Measurements from ENCODE around the gene USH1G.
"Not testable (repeated sequence)": the region's sequence is repeated elsewhere in the genome, so short reads cannot be mapped to it uniquely, and the experiment has no call there.

The USH1G gene

DNA sequence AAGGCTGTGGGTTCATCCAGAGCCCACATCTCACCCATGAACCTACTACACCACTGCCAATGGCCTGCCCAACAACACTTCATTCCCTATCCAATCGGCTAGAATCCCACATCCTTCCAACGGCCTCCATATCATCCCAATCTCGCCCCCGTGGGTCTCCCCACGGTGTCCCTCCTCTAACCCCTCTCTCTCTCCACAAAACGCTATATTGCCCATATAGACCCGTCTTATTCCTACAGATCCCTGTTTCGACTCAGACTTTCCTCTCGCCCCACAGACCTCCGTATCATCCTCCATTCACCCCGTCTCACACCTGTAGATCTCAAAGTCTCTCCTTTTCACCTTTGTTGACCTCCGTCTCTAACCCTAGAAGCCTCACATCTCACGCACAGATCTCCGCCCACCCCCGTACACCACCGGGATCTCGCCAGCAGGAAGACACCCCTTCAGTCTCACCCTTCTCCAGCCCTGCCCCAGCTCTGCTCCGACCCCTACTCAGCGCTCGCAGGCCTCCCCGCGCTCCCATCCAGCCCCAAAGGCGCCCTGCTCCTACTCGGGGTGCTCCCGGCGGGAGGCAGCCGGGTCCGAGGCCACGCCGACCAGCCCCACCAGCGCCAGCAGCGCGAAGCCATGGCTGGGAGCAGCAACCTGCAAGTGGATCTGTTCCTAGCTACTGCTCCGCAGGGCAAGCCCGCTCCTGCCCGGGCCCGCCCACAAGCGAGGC, 50.6 kb downstream of the USH1G start, which contains the start of gene FDXR:
Gene FDXR (minus strand): TSS at position 682 of the 724 bp plus-strand sequence. CDS start 50 bp downstream, at position 632.
- Histone ChIP-seq H3K27ac (ENCODE audit: low read length) (peak within 1 kb of the TSS; percentile 69), H3K36me3 (replicated peaks; ENCODE audit: low read depth, low read length) (peaks cover 3% of the 10 kb centered on the region), H4K20me1 (ENCODE audit: insufficient read depth, low read length) (no peaks in the 10 kb centered on the region), H3K27me3 (ENCODE audit: low read depth, low read length) (no peaks in the 10 kb centered on the region), H3K4me2 (ENCODE audit: low read length) (peak within 1 kb of the TSS; percentile 93), H3K9ac (ENCODE audit: low read length) (peak within 1 kb of the TSS; percentile 91), H3K4me3 (ENCODE audit: low read length) (peak within 1 kb of the TSS; percentile 94), H3K9me3 (ENCODE audit: insufficient read depth, low read length) (no peaks in the 10 kb centered on the region), H3K79me2 (ENCODE audit: low read length) (no peaks in the 10 kb centered on the region), H2AFZ (ENCODE audit: low read depth, low read length) (peak within 1 kb of the TSS; percentile 66), H3K4me1 (ENCODE audit: low read length) (peaks cover 21% of the 10 kb centered on the region; the same call in 1 of the 2 replicates)
- TF ChIP-seq, protein P1, sequence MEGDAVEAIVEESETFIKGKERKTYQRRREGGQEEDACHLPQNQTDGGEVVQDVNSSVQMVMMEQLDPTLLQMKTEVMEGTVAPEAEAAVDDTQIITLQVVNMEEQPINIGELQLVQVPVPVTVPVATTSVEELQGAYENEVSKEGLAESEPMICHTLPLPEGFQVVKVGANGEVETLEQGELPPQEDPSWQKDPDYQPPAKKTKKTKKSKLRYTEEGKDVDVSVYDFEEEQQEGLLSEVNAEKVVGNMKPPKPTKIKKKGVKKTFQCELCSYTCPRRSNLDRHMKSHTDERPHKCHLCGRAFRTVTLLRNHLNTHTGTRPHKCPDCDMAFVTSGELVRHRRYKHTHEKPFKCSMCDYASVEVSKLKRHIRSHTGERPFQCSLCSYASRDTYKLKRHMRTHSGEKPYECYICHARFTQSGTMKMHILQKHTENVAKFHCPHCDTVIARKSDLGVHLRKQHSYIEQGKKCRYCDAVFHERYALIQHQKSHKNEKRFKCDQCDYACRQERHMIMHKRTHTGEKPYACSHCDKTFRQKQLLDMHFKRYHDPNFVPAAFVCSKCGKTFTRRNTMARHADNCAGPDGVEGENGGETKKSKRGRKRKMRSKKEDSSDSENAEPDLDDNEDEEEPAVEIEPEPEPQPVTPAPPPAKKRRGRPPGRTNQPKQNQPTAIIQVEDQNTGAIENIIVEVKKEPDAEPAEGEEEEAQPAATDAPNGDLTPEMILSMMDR (IDR thresholded peaks at IDR 0.05; ENCODE audit: low read depth, low read length), result no peak
- TF ChIP-seq EZH2phosphoT487 (IDR thresholded peaks at IDR 0.05; ENCODE audit: low read depth), result no peak

DNA sequence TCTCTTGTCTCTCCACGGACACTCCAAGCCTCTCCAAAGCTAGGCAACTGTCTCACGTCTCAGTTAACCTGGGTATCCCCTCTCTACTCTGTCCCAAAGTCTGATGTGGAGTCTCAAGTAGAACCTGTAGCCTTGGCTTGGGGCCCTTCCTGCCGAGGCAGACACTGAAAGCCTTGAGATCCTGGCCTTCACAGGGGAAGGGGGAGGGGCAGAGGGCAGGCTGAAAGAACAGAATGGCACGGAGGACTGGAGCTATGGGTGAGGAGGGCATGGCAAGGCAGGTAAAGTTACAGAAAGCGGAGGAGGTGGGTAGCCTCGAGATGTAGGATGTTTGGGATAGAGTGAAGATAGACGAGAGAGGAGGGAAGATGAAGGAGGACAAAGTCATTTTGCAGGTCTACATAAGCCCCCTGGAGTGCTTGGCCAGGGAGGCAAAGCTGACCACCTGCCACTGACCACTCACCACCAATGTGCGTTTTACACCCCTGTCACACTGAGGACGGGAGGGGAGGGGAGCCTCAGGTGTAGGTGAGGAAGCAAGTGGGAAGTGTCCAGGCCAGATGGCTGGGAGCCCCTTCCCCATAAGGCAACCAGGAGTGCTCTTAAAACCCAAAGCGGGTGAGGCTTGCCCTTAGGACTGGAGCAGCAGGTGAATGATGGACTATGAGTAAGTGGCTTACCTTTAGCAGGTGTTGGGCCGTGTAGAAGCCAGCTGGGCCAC, 51.5 kb downstream of the USH1G start:
- no peak overlapping the region for H2AFZ ChIP-seq (ENCODE audit: low read depth, low read length)
- peak overlapping the region; percentile 94 for H3K4me3 ChIP-seq (ENCODE audit: low read length)
- TF ChIP-seq, protein P1 (IDR thresholded peaks at IDR 0.05; ENCODE audit: low read depth, low read length), result no peak
- no peak for TF ChIP-seq EZH2phosphoT487 (IDR thresholded peaks at IDR 0.05; ENCODE audit: low read depth)
- no peaks in the 10 kb centered on the region for H3K9me3 ChIP-seq (ENCODE audit: insufficient read depth, low read length)
- peak overlapping the region; percentile 91; the same call in 1 of the 2 replicates for H3K9ac ChIP-seq (ENCODE audit: low read length)
- no peak overlapping the region for H3K27ac ChIP-seq (ENCODE audit: low read length)
- no peaks in the 10 kb centered on the region for H4K20me1 ChIP-seq (ENCODE audit: insufficient read depth, low read length)
- H3K36me3 ChIP-seq (replicated peaks; ENCODE audit: low read depth, low read length), result peaks cover 3% of the 10 kb centered on the region
- peaks cover 23% of the 10 kb centered on the region for H3K4me1 ChIP-seq (ENCODE audit: low read length)
- peak overlapping the region; percentile 93 for H3K4me2 ChIP-seq (ENCODE audit: low read length)
- H3K79me2 ChIP-seq (ENCODE audit: low read length), result no peaks in the 10 kb centered on the region
- H3K27me3 ChIP-seq (ENCODE audit: low read depth, low read length), result no peaks in the 10 kb centered on the region

- H3K4me2 ChIP-seq (ENCODE audit: low read length), result no peak overlapping the region
Observed at GRCh38 chr17:74870512-74870911, 52.5 kb downstream of the USH1G start.

DNA sequence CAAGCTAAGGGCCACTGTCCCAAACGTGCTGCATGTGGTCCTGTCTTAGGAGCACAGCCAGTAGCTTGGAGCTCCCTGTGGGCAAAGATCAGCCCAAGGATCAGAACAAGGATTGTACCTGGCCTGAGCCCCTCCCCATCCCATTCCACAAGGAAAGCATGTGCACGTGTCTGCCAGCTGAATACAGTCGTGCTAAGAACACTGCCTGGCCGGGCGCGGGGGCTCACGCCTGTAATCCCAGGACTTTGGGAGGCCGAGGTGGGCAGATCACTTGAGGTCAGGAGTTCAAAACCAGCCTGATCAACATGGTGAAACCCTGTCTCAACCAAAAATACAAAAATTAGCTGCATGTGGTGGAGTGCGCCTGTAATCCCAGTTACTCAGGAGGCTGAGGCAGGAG, 53.0 kb downstream of the USH1G start:
- not testable (repeated sequence) for H3K4me2 ChIP-seq (ENCODE audit: low read length); H4K20me1 ChIP-seq (ENCODE audit: insufficient read depth, low read length); H3K9me3 ChIP-seq (ENCODE audit: insufficient read depth, low read length); H3K27ac ChIP-seq (ENCODE audit: low read length); H3K36me3 ChIP-seq (replicated peaks; ENCODE audit: low read depth, low read length); H2AFZ ChIP-seq (ENCODE audit: low read depth, low read length); H3K27me3 ChIP-seq (ENCODE audit: low read depth, low read length); H3K9ac ChIP-seq (ENCODE audit: low read length); H3K79me2 ChIP-seq (ENCODE audit: low read length); H3K4me3 ChIP-seq (ENCODE audit: low read length)
- H3K4me1 ChIP-seq (ENCODE audit: low read length), result peaks cover 38% of the 10 kb centered on the region

More at GRCh38 chr17:74870512-74870911, 52.5 kb downstream of the USH1G start:
- Histone ChIP-seq H4K20me1 (ENCODE audit: insufficient read depth, low read length) (no peaks in the 10 kb centered on the region), H3K4me3 (ENCODE audit: low read length) (no peak overlapping the region), H3K27ac (ENCODE audit: low read length) (no peak overlapping the region), H3K27me3 (ENCODE audit: low read depth, low read length) (no peaks in the 10 kb centered on the region), H2AFZ (ENCODE audit: low read depth, low read length) (no peak overlapping the region), H3K4me1 (ENCODE audit: low read length) (peaks cover 33% of the 10 kb centered on the region), H3K9me3 (ENCODE audit: insufficient read depth, low read length) (no peaks in the 10 kb centered on the region), H3K79me2 (ENCODE audit: low read length) (no peaks in the 10 kb centered on the region), H3K36me3 (replicated peaks; ENCODE audit: low read depth, low read length) (peaks cover 3% of the 10 kb centered on the region), H3K9ac (ENCODE audit: low read length) (no peak overlapping the region)
- TF ChIP-seq, protein P1 (IDR thresholded peaks at IDR 0.05; ENCODE audit: low read depth, low read length), result no peak
- no peak for TF ChIP-seq EZH2phosphoT487 (IDR thresholded peaks at IDR 0.05; ENCODE audit: low read depth)
